ENCODE results near the gene IFNW1. TPM values are rescaled to one million over a fixed set of nuclear protein-coding genes. Genes with fewer than 3 reads are reported as not detected.

Gene IFNW1
- total RNA-seq, 6 donors from 2014 or later, result not detected

GRCh38 chr9:21096172-21096900 lies 45.3 kb downstream of the IFNW1 start:
- DNase-seq, result no peak
- 23 to 28% methylated on average over 6 of the region's 6 CpGs for WGBS, 2 donors
- Histone ChIP-seq H3K4me1 (peaks cover 6 to 14% (median 10%) of the 10 kb centered on the region in 4 donors), H3K27me3 (no peaks in the 10 kb centered on the region), H3K27ac (peak overlapping the region; percentile 17 to 68 (median 52)), H3K4me3 (peak overlapping the region in 3 of 4 donors; percentile 10 to 34 (median 29)), H3K9me3 (no peaks in the 10 kb centered on the region), H3K36me3 (no peaks in the 10 kb centered on the region)
- peak in 1 of 2 donors; percentile 53 for ATAC-seq (ENCODE audit: low FRiP score in 2 of 2)
- TF ChIP-seq POLR2AphosphoS5 (IDR thresholded peaks at IDR 0.05) (peak in 1 of 2 donors; percentile 33), CTCF (IDR thresholded peaks at IDR 0.05) (peak in 1 of 6 experiments; percentile 9), POLR2A (IDR thresholded peaks at IDR 0.05) (no peak), EP300 (IDR thresholded peaks at IDR 0.05) (no peak)

- DNase-seq, result no peak
- Histone ChIP-seq H3K4me3 (peak overlapping the region in 1 of 4 donors; percentile 29), H3K27ac (peak overlapping the region in 3 of 4 donors; percentile 17 to 68 (median 44)), H3K9me3 (no peaks in the 10 kb centered on the region), H3K27me3 (no peaks in the 10 kb centered on the region), H3K4me1 (peaks cover 6 to 14% (median 10%) of the 10 kb centered on the region in 4 donors), H3K36me3 (no peaks in the 10 kb centered on the region)
- no peak for ATAC-seq (ENCODE audit: low FRiP score in 2 of 2)
- no peak for TF ChIP-seq CTCF (IDR thresholded peaks at IDR 0.05)
- TF ChIP-seq POLR2AphosphoS5 (IDR thresholded peaks at IDR 0.05), result no peak
- no peak for TF ChIP-seq EP300 (IDR thresholded peaks at IDR 0.05)
- no peak for TF ChIP-seq POLR2A (IDR thresholded peaks at IDR 0.05)
Measured at GRCh38 chr9:21095561-21095960, 46.1 kb downstream of the IFNW1 start.

Small RNA genes lying within 50 kb of the gene (small RNA-seq; reads per million reads assigned to genes)
- gene IFNWP4, result 0 reads per million in 4 donors
- gene RF00019, result 0 reads per million in 4 donors

Other genes with a start within 250 kb of the IFNW1 start
- 10 to 100 TPM in 2 of 6 donors, 1 to 10 TPM in 4; 2.7 to 17.7 (median 7.3) TPM for gene HACD4, start 110.2 kb downstream of the IFNW1 start, total RNA-seq
- gene IFNB1, start 63.9 kb downstream of the IFNW1 start, total RNA-seq, result not detected
- not detected for gene IFNA21, start 24.8 kb upstream of the IFNW1 start, total RNA-seq
- gene IFNA4, start 45.8 kb upstream of the IFNW1 start, total RNA-seq, result 1 to 10 TPM in 1 of 6 donors, not detected in 5; 2.1 TPM
- gene IFNA7, start 60.4 kb upstream of the IFNW1 start, total RNA-seq, result not detected
- not detected for gene IFNA10, start 65.3 kb upstream of the IFNW1 start, total RNA-seq
- not detected for gene IFNA16, start 75.5 kb upstream of the IFNW1 start, total RNA-seq
- not detected for gene IFNA17, start 86.4 kb upstream of the IFNW1 start, total RNA-seq
- gene IFNA14, start 98.2 kb upstream of the IFNW1 start, total RNA-seq, result not detected
- under 1 TPM in 1 of 6 donors, not detected in 5; 0.23 TPM for gene IFNA5, start 163.5 kb upstream of the IFNW1 start, total RNA-seq
- 10 to 100 TPM; 14.6 to 23.7 (median 19.5) TPM for gene KLHL9, start 193.6 kb upstream of the IFNW1 start, total RNA-seq
- gene IFNA6, start 209.1 kb upstream of the IFNW1 start, total RNA-seq, result not detected
- not detected for gene IFNA13, start 226.2 kb upstream of the IFNW1 start, total RNA-seq
- not detected for gene IFNA2, start 243.6 kb upstream of the IFNW1 start, total RNA-seq

All from upper lobe of left lung (tissue), 6 donors.